GM12874 (cell line): ENCODE measurements around the gene CXCR6.

ENCODE experiments used
- CTCF ChIP-seq: IDR thresholded peaks from 2 replicates; pipeline ENCODE4 v1.5.1; 2011; ENCODE audit warnings: low read depth, mild to moderate bottlenecking, control low read depth, low read length, moderate library complexity; ENCODE audit not compliant: insufficient read depth

CXCR6 gene

GRCh38 chr3:45907769-45908705, 35.2 kb upstream of the CXCR6 start:
- TF ChIP-seq CTCF, result no peak

GRCh38 chr3:45908761-45909160, 34.5 kb upstream of the CXCR6 start:
- no peak for TF ChIP-seq CTCF

- no peak for TF ChIP-seq CTCF
Observed at GRCh38 chr3:45909542-45909941, 33.7 kb upstream of the CXCR6 start.

- no peak for TF ChIP-seq CTCF
Observed at GRCh38 chr3:45910892-45911291, 32.4 kb upstream of the CXCR6 start.

- no peak for TF ChIP-seq CTCF
Observed at GRCh38 chr3:45911511-45912226, 31.6 kb upstream of the CXCR6 start.

- TF ChIP-seq CTCF, result no peak
Observed at GRCh38 chr3:45912435-45912834, 30.8 kb upstream of the CXCR6 start.

- TF ChIP-seq CTCF, result no peak
Observed at GRCh38 chr3:45914362-45915058, 28.8 kb upstream of the CXCR6 start.
